Measurements from ENCODE around the gene CELA3A.

The CELA3A gene

DNA sequence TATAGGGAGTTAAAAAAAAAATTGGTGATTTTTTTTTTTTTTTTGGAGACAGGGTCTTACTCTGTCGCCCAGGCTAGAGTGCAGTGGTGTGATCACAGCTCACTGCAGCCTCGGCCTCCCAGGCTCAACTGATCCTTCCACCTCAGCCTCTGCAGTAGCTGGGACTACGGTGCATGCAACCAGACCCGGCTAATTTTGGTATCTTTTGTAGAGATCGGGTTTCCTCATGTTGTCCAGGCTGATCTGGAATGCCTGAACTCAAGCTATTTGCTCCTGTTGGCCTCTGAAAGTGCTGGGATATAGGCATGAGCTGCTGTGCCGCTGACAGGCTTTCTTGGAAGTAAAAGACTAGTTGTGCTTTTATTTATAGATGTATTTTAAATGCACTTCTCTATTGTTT lies 54.0 kb downstream of the CELA3A start:
- no peak overlapping the region for H2BK15ac ChIP-seq (ENCODE audit: low read depth, poor library complexity, severe bottlenecking)
- peak overlapping the region in 1 of 2 experiments; percentile 64 for H3K4me3 ChIP-seq (ENCODE audit: insufficient read depth in 1 of 2, low read depth in 1 of 2, low read length in 2 of 2)
- no peaks in the 10 kb centered on the region for H3K27me3 ChIP-seq (ENCODE audit: control insufficient read depth in 1 of 2, insufficient read depth in 1 of 2, low read length in 2 of 2)
- no peak overlapping the region for H2AK5ac ChIP-seq (ENCODE audit: low read length, severe bottlenecking)
- no peak overlapping the region for H2BK12ac ChIP-seq (ENCODE audit: low read length in 2 of 2)
- no peak overlapping the region for H2BK5ac ChIP-seq (ENCODE audit: low read depth, low read length, poor library complexity, severe bottlenecking)
- no peak overlapping the region for H3K18ac ChIP-seq (ENCODE audit: low read depth in 1 of 2, low read length in 2 of 2)
- H3K9me3 ChIP-seq (ENCODE audit: control insufficient read depth, low read length), result no peaks in the 10 kb centered on the region
- H3K27ac ChIP-seq (ENCODE audit: low read length, poor library complexity, severe bottlenecking), result no peak overlapping the region
- H3K9ac ChIP-seq (ENCODE audit: low read length), result peak overlapping the region; percentile 43
- H4K8ac ChIP-seq (ENCODE audit: low read length), result no peak overlapping the region
- peak overlapping the region; percentile 0 for H3K4me2 ChIP-seq (ENCODE audit: low read length, poor library complexity, severe bottlenecking)
- no peak overlapping the region for H4K91ac ChIP-seq (ENCODE audit: low read length)
- peaks cover 10 to 26% of the 10 kb centered on the region in 2 experiments for H3K36me3 ChIP-seq (ENCODE audit: control insufficient read depth in 1 of 2, insufficient read depth in 2 of 2, low read depth in 1 of 2, low read length in 2 of 2)
- H3K79me1 ChIP-seq (replicated peaks; ENCODE audit: low read length, poor library complexity, severe bottlenecking), result no peaks in the 10 kb centered on the region
- H2AFZ ChIP-seq (ENCODE audit: low read depth, low read length), result no peak overlapping the region
- no peak overlapping the region for H3K23ac ChIP-seq (ENCODE audit: low read length in 2 of 2)
- H3K4me1 ChIP-seq (ENCODE audit: control insufficient read depth, insufficient read depth, low read depth, low read length), result peaks cover 12% of the 10 kb centered on the region
- no peak for DNase-seq
- H3K14ac ChIP-seq (ENCODE audit: low read length in 2 of 2), result no peak overlapping the region
- WGBS, result 91% methylated on average over 5 of the region's 6 CpGs
- no peak overlapping the region for H2BK120ac ChIP-seq (ENCODE audit: low read depth, low read length)
- H3K4ac ChIP-seq (ENCODE audit: low read depth in 1 of 2, low read length in 2 of 2), result no peak overlapping the region

DNA sequence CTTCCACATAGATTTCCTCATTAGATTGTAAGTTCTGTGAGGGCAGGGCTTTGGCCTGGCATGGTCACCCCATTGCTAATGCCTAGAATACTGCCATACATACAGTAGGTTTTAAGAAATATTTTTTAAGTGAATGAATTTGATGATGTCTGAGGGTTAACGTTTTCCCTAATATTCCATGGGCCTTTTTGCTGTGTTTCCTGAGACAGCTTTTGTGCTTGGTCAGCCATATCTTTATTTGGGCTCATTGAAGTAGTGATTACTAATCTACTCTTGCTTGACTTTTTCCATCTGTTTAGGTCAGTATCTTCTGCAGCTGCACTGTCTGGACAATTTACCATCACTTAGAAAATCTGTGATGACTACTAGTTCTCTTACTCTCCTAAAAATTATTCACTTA lies 54.6 kb downstream of the CELA3A start:
- Histone ChIP-seq H2AK5ac (ENCODE audit: low read length, severe bottlenecking) (no peak overlapping the region), H3K23ac (ENCODE audit: low read length in 2 of 2) (no peak overlapping the region), H3K14ac (ENCODE audit: low read length in 2 of 2) (no peak overlapping the region), H3K9ac (ENCODE audit: low read length) (peak overlapping the region; percentile 43), H2BK120ac (ENCODE audit: low read depth, low read length) (no peak overlapping the region), H3K36me3 (ENCODE audit: control insufficient read depth in 1 of 2, insufficient read depth in 2 of 2, low read depth in 1 of 2, low read length in 2 of 2) (peaks cover 10 to 26% of the 10 kb centered on the region in 2 experiments), H3K27me3 (ENCODE audit: control insufficient read depth in 1 of 2, insufficient read depth in 1 of 2, low read length in 2 of 2) (no peaks in the 10 kb centered on the region), H3K4me1 (ENCODE audit: control insufficient read depth, insufficient read depth, low read depth, low read length) (peaks cover 12% of the 10 kb centered on the region), H4K91ac (ENCODE audit: low read length) (no peak overlapping the region), H2AFZ (ENCODE audit: low read depth, low read length) (no peak overlapping the region), H3K4ac (ENCODE audit: low read depth in 1 of 2, low read length in 2 of 2) (no peak overlapping the region), H3K79me1 (replicated peaks; ENCODE audit: low read length, poor library complexity, severe bottlenecking) (no peaks in the 10 kb centered on the region), H2BK5ac (ENCODE audit: low read depth, low read length, poor library complexity, severe bottlenecking) (no peak overlapping the region), H3K9me3 (ENCODE audit: control insufficient read depth, low read length) (no peaks in the 10 kb centered on the region), H3K4me2 (ENCODE audit: low read length, poor library complexity, severe bottlenecking) (no peak overlapping the region), H3K18ac (ENCODE audit: low read depth in 1 of 2, low read length in 2 of 2) (no peak overlapping the region), H3K27ac (ENCODE audit: low read length, poor library complexity, severe bottlenecking) (no peak overlapping the region), H3K4me3 (ENCODE audit: insufficient read depth in 1 of 2, low read depth in 1 of 2, low read length in 2 of 2) (peak overlapping the region in 1 of 2 experiments; percentile 64), H2BK15ac (ENCODE audit: low read depth, poor library complexity, severe bottlenecking) (no peak overlapping the region), H2BK12ac (ENCODE audit: low read length in 2 of 2) (no peak overlapping the region), H4K8ac (ENCODE audit: low read length) (no peak overlapping the region)
- 100% methylated on average over 1 of the region's 1 CpG for WGBS
- peak; percentile 41 for DNase-seq

DNA sequence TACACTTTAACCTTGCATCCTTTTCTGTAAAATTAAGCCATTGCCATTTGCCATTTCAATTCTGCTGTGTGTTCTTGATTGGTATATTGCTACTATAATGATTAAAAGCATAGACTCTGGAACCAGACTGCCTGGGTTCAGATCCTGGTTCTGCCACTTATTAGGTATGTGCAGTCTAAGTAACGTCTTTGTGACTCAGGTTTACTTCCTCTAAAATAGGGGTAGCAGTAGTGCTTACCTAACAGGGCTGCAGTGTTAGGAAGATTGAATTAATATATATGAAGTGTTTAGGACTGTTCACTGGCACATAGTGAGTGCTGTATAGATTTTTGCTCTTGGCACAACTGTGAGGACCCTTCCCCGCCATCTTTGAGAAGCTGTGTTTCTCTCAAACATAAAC lies 55.5 kb downstream of the CELA3A start:
- H3K4me1 ChIP-seq (ENCODE audit: control insufficient read depth, insufficient read depth, low read depth, low read length), result peaks cover 12% of the 10 kb centered on the region
- H2BK12ac ChIP-seq (ENCODE audit: low read length in 2 of 2), result no peak overlapping the region
- peaks cover 10 to 26% of the 10 kb centered on the region in 2 experiments for H3K36me3 ChIP-seq (ENCODE audit: control insufficient read depth in 1 of 2, insufficient read depth in 2 of 2, low read depth in 1 of 2, low read length in 2 of 2)
- no peak overlapping the region for H4K8ac ChIP-seq (ENCODE audit: low read length)
- no peak overlapping the region for H2BK15ac ChIP-seq (ENCODE audit: low read depth, poor library complexity, severe bottlenecking)
- H3K4me3 ChIP-seq (ENCODE audit: insufficient read depth in 1 of 2, low read depth in 1 of 2, low read length in 2 of 2), result peak overlapping the region in 1 of 2 experiments; percentile 30
- no peaks in the 10 kb centered on the region for H3K27me3 ChIP-seq (ENCODE audit: control insufficient read depth in 1 of 2, insufficient read depth in 1 of 2, low read length in 2 of 2)
- no peak overlapping the region for H2AFZ ChIP-seq (ENCODE audit: low read depth, low read length)
- H3K18ac ChIP-seq (ENCODE audit: low read depth in 1 of 2, low read length in 2 of 2), result no peak overlapping the region
- H3K9ac ChIP-seq (ENCODE audit: low read length), result peak overlapping the region; percentile 43
- no peak overlapping the region for H3K27ac ChIP-seq (ENCODE audit: low read length, poor library complexity, severe bottlenecking)
- no peaks in the 10 kb centered on the region for H3K9me3 ChIP-seq (ENCODE audit: control insufficient read depth, low read length)
- no peak overlapping the region for H2AK5ac ChIP-seq (ENCODE audit: low read length, severe bottlenecking)
- no peak for DNase-seq
- H3K14ac ChIP-seq (ENCODE audit: low read length in 2 of 2), result no peak overlapping the region
- no peaks in the 10 kb centered on the region for H3K79me1 ChIP-seq (replicated peaks; ENCODE audit: low read length, poor library complexity, severe bottlenecking)
- H3K4ac ChIP-seq (ENCODE audit: low read depth in 1 of 2, low read length in 2 of 2), result no peak overlapping the region
- no peak overlapping the region for H3K23ac ChIP-seq (ENCODE audit: low read length in 2 of 2)
- 86% methylated on average over 2 of the region's 2 CpGs for WGBS
- no peak overlapping the region for H4K91ac ChIP-seq (ENCODE audit: low read length)
- H2BK5ac ChIP-seq (ENCODE audit: low read depth, low read length, poor library complexity, severe bottlenecking), result no peak overlapping the region
- no peak overlapping the region for H3K4me2 ChIP-seq (ENCODE audit: low read length, poor library complexity, severe bottlenecking)
- no peak overlapping the region for H2BK120ac ChIP-seq (ENCODE audit: low read depth, low read length)

DNA sequence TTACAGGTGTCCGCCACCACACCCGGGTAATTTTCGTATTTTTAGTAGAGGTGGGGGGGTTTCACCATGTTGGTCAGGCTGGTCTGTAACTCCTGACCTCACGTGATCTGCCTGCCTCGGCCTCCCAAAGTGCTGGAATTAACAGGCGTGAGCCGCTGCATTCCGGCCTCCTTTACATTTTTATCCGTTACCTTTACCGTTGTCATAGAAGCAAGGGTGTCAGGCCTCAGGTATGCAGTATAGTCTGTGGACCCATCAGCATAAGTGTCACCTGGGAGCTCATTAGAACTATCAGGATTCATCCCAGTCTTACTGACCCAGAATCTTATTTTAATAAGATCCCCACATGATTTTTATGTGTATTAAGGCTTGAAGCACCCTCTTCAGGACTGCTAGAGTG lies 56.4 kb downstream of the CELA3A start:
- DNase-seq, result no peak
- Histone ChIP-seq H3K79me1 (replicated peaks; ENCODE audit: low read length, poor library complexity, severe bottlenecking) (no peaks in the 10 kb centered on the region), H3K27ac (ENCODE audit: low read length, poor library complexity, severe bottlenecking) (no peak overlapping the region), H3K4me2 (ENCODE audit: low read length, poor library complexity, severe bottlenecking) (no peak overlapping the region), H3K9me3 (ENCODE audit: control insufficient read depth, low read length) (no peaks in the 10 kb centered on the region), H2BK120ac (ENCODE audit: low read depth, low read length) (no peak overlapping the region), H3K9ac (ENCODE audit: low read length) (no peak overlapping the region), H2AK5ac (ENCODE audit: low read length, severe bottlenecking) (no peak overlapping the region), H3K36me3 (ENCODE audit: control insufficient read depth in 1 of 2, insufficient read depth in 2 of 2, low read depth in 1 of 2, low read length in 2 of 2) (peaks cover 10 to 26% of the 10 kb centered on the region in 2 experiments), H3K4me3 (ENCODE audit: insufficient read depth in 1 of 2, low read depth in 1 of 2, low read length in 2 of 2) (no peak overlapping the region), H3K4ac (ENCODE audit: low read depth in 1 of 2, low read length in 2 of 2) (no peak overlapping the region), H3K23ac (ENCODE audit: low read length in 2 of 2) (no peak overlapping the region), H2AFZ (ENCODE audit: low read depth, low read length) (no peak overlapping the region), H3K14ac (ENCODE audit: low read length in 2 of 2) (no peak overlapping the region), H2BK12ac (ENCODE audit: low read length in 2 of 2) (no peak overlapping the region), H3K4me1 (ENCODE audit: control insufficient read depth, insufficient read depth, low read depth, low read length) (peaks cover 9% of the 10 kb centered on the region), H3K18ac (ENCODE audit: low read depth in 1 of 2, low read length in 2 of 2) (no peak overlapping the region), H4K8ac (ENCODE audit: low read length) (no peak overlapping the region), H3K27me3 (ENCODE audit: control insufficient read depth in 1 of 2, insufficient read depth in 1 of 2, low read length in 2 of 2) (no peaks in the 10 kb centered on the region), H2BK15ac (ENCODE audit: low read depth, poor library complexity, severe bottlenecking) (no peak overlapping the region), H2BK5ac (ENCODE audit: low read depth, low read length, poor library complexity, severe bottlenecking) (no peak overlapping the region), H4K91ac (ENCODE audit: low read length) (no peak overlapping the region)
- 97% methylated on average over 10 of the region's 10 CpGs for whole genome bisulfite sequencing

Data from mesenchymal stem cell (in vitro differentiated cells and primary cell).